ENCODE measurements around the gene CCSER1. TPM values are rescaled to one million over a fixed set of nuclear protein-coding genes. Genes with fewer than 3 reads are reported as not detected.

CCSER1 gene
- total and polyA plus RNA-seq, 2 experiments from 2014 or later, result 2.9 to 3.4 TPM

- Histone ChIP-seq H3K4me2 (peak overlapping the region; percentile 4), H3K9me2 (ENCODE audit: insufficient read depth) (0 out of 2 replicates have a peak, but pooled peaks cover 5% of the 10 kb centered on the region), H4K20me1 (replicated peaks; ENCODE audit: insufficient read depth) (no peaks in the 10 kb centered on the region), H2AFZ (no peak overlapping the region), H3K4me3 (no peak overlapping the region), H3K36me3 (ENCODE audit: insufficient read depth) (no peaks in the 10 kb centered on the region), H3K4me1 (ENCODE audit: insufficient read depth) (peaks cover 37% of the 10 kb centered on the region), H3K79me2 (replicated peaks; ENCODE audit: insufficient read depth) (no peaks in the 10 kb centered on the region), H3F3A (replicated peaks; ENCODE audit: low read depth) (no peaks in the 10 kb centered on the region), H3K27ac (ENCODE audit: low read depth) (peak overlapping the region; percentile 50), H3K27me3 (ENCODE audit: insufficient read depth) (no peaks in the 10 kb centered on the region)
- no peaks in the 10 kb centered on the region; the same call in 2 of the 3 replicates for H3K36me3 Mint-ChIP-seq (ENCODE audit: low read depth)
- ATAC-seq, result peak; percentile 99
- TF ChIP-seq POLR2AphosphoS5 (IDR thresholded peaks at IDR 0.05; ENCODE audit: low read depth) (no peak), ZNF462 (CRISPR knock-in tag; IDR thresholded peaks at IDR 0.05) (peak; percentile 90), ZNF114 (CRISPR knock-in tag; IDR thresholded peaks at IDR 0.05) (no peak)
- peaks cover 54% of the 10 kb centered on the region; the same call in 2 of the 3 replicates for H3K4me1 Mint-ChIP-seq
- peak; percentile 71 for DNase-seq (ENCODE audit: low spot score)
- no peaks in the 10 kb centered on the region for H3K27me3 Mint-ChIP-seq (ENCODE audit: insufficient read depth, low read depth, poor library complexity)
- H3K4me3 Mint-ChIP-seq, result peak overlapping the region; percentile 34; the same call in 2 of the 3 replicates
- no peaks in the 10 kb centered on the region for H3K9me3 Mint-ChIP-seq
- H3K27ac Mint-ChIP-seq, result peak overlapping the region; percentile 72
Observed at GRCh38 chr4:90198086-90198847, 71.1 kb downstream of the CCSER1 start.

- peaks cover 19% of the 10 kb centered on the region for H3K9me3 Mint-ChIP-seq
- H2AFZ ChIP-seq, result peak overlapping the region; percentile 90; the same call in 1 of the 2 replicates
- H4K20me1 ChIP-seq (replicated peaks; ENCODE audit: insufficient read depth), result no peaks in the 10 kb centered on the region
- H3K27me3 Mint-ChIP-seq (ENCODE audit: insufficient read depth, low read depth, poor library complexity), result peaks cover 2% of the 10 kb centered on the region
- H3K4me2 ChIP-seq, result peak overlapping the region; percentile 36; the same call in 1 of the 2 replicates
- ATAC-seq (peak; percentile 34; the same call in 1 of the 3 replicates), DNase-seq (ENCODE audit: low spot score) (peak; percentile 22)
- H3K4me3 Mint-ChIP-seq, result no peak overlapping the region
- H3K27me3 ChIP-seq (ENCODE audit: insufficient read depth), result no peaks in the 10 kb centered on the region
- peaks cover 2% of the 10 kb centered on the region; the same call in 1 of the 2 replicates for H3K9me2 ChIP-seq (ENCODE audit: insufficient read depth)
- no peaks in the 10 kb centered on the region for H3K36me3 ChIP-seq (ENCODE audit: insufficient read depth)
- H3K36me3 Mint-ChIP-seq (ENCODE audit: low read depth), result peaks cover 21% of the 10 kb centered on the region; the same call in 2 of the 3 replicates
- peaks cover 6% of the 10 kb centered on the region; the same call in 1 of the 2 replicates for H3K4me1 ChIP-seq (ENCODE audit: insufficient read depth)
- TF ChIP-seq CTCF (conservative IDR thresholded peaks at IDR 0.05; ENCODE audit: low read depth in 2 of 2), result 0 out of 4 replicates have a peak, but pooled peaks of 1 of the 2 experiments have one; percentile 21
- no peak for TF ChIP-seq STAT1 (IDR thresholded peaks at IDR 0.05; ENCODE audit: unreplicated experiment)
- no peak overlapping the region for H3K27ac ChIP-seq (ENCODE audit: low read depth)
- H3K4me1 Mint-ChIP-seq, result peaks cover 16% of the 10 kb centered on the region
- H3K4me3 ChIP-seq, result no peak overlapping the region
- no peaks in the 10 kb centered on the region for H3F3A ChIP-seq (replicated peaks; ENCODE audit: low read depth)
- no peak overlapping the region for H3K27ac Mint-ChIP-seq
- H3K79me2 ChIP-seq (replicated peaks; ENCODE audit: insufficient read depth), result no peaks in the 10 kb centered on the region
Observed at GRCh38 chr4:90207887-90208454, 80.8 kb downstream of the CCSER1 start.
